ENCODE results near the gene NKX2-1.

The NKX2-1 gene

GRCh38 chr14:36517242-36518030, 2.6 kb downstream of the NKX2-1 start:
- no peak for DNase-seq

- no peak for DNase-seq
These were observed 3.3 kb downstream of the NKX2-1 start for GRCh38 chr14:36516719-36517241.

GRCh38 chr14:36515896-36516718, 3.9 kb downstream of the NKX2-1 start:
- no peak for DNase-seq

GRCh38 chr14:36515105-36515593, 4.9 kb downstream of the NKX2-1 start:
- DNase-seq, result no peak

- DNase-seq, result no peak
These were observed 5.5 kb downstream of the NKX2-1 start for GRCh38 chr14:36514278-36515104.

- no peak for DNase-seq
These were observed 6.4 kb downstream of the NKX2-1 start for GRCh38 chr14:36513451-36514277.

- DNase-seq, result no peak
These were observed 7.0 kb downstream of the NKX2-1 start for GRCh38 chr14:36513012-36513420.

GRCh38 chr14:36512585-36513003, 7.4 kb downstream of the NKX2-1 start:
- DNase-seq, result no peak

- DNase-seq, result no peak
These were observed 7.9 kb downstream of the NKX2-1 start for GRCh38 chr14:36511981-36512584.

- no peak for DNase-seq
These were observed 9.2 kb downstream of the NKX2-1 start for GRCh38 chr14:36510874-36511273.

- no peak for DNase-seq
These were observed 9.8 kb downstream of the NKX2-1 start for GRCh38 chr14:36510078-36510799.

GRCh38 chr14:36509069-36509917, 10.7 kb downstream of the NKX2-1 start:
- no peak for DNase-seq

GRCh38 chr14:36508418-36509068, 11.5 kb downstream of the NKX2-1 start:
- no peak for DNase-seq

GRCh38 chr14:36507847-36508417, 12.1 kb downstream of the NKX2-1 start:
- DNase-seq, result no peak

- no peak for DNase-seq
These were observed 13.1 kb downstream of the NKX2-1 start for GRCh38 chr14:36506732-36507614.

- no peak for DNase-seq
These were observed 13.9 kb downstream of the NKX2-1 start for GRCh38 chr14:36505892-36506731.
